Ovary (tissue), 10 donors: Measurements from ENCODE around the gene COL4A1. TPM values are rescaled to one million over a fixed set of nuclear protein-coding genes. Genes with fewer than 3 reads are reported as not detected.

Experiments
- DNase-seq, 5 donors: peaks; one replicate each; pipeline ENCODE4 v3.0.0-alpha.2; 2019 to 2020
- H3K27ac ChIP-seq, 2 donors: fragments of 200-600 bp; one replicate each; pipeline versions ENCODE4 v1.5.1 to v1.8.0; 2019 to 2022
- H3K27me3 ChIP-seq: fragments of 200-600 bp; one replicate; pipeline ENCODE4 v1.8.0; 2022
- H3K36me3 ChIP-seq: fragments of 200-600 bp; sonication (generic); one replicate; pipeline ENCODE4 v1.5.1; 2019
- H3K4me1 ChIP-seq: one replicate; pipeline ENCODE4 v1.8.1; 2013; ENCODE audit warnings: mild to moderate bottlenecking, moderate library complexity; ENCODE audit not compliant: insufficient read depth
- H3K4me3 ChIP-seq: fragments of 200-600 bp; sonication (generic); one replicate; pipeline ENCODE4 v1.5.1; 2017
- H3K9me3 ChIP-seq, 2 donors: fragments of 200-600 bp in 1 of 2; sonication (generic) in 1 of 2; one replicate each; pipeline versions ENCODE4 v1.5.1 to v1.8.1; 2013 to 2019; ENCODE audit warnings: mild to moderate bottlenecking in 1 of 2, moderate library complexity in 1 of 2
- EP300 ChIP-seq: sonication (generic); formaldehyde crosslinking; IDR thresholded peaks from one replicate; pipeline ENCODE4 v1.6.1; 2017; ENCODE audit warnings: antibody characterized with exemption
- POLR2A ChIP-seq: fragments of 450-650 bp; IDR thresholded peaks from one replicate; pipeline ENCODE4 v1.6.1; 2017; ENCODE audit warnings: antibody characterized with exemption, mild to moderate bottlenecking, moderate library complexity
- WGBS, 3 donors: extraction: QIAGEN DNeasy Blood & Tissue Kit in 1 of 3; methylation state at CpG; one replicate each; pipeline versions ENCODE4 v1.1.5 to v1.1.7; 2013 to 2017; 5-methylcytosine and 5-hydroxymethylcytosine counted together
- intact Hi-C, 4 donors: fragments of 100-400 bp; cut with DNase I; formaldehyde crosslinking; loops; one replicate each; pipeline versions ENCODE4 v1.11.0 to v1.15.1; 2022 to 2023
- long read RNA-seq, 3 donors: library from polyadenylated mRNA in 2 of 3; unstranded in 2 of 3; transcript quantifications; one replicate each; pipeline ENCODE4 v2.0.0 and lab custom pipeline, GENCODE V29; 2021 to 2026
- polyA plus RNA-seq, 2 donors: library from polyadenylated mRNA; stranded (reverse); fragments of 200-250 nt in 1 of 2; fragments of 350-450 nt in 1 of 2; fragmentation: Illumina TruSeq in 1 of 2; extraction: RNeasy Lipid Tissue Mini Kit (QIAGEN cat#74804) in 1 of 2; gene quantifications; one replicate each; pipeline ENCODE4 v1.2.3, GENCODE V29; 2013 to 2014
- total RNA-seq, 7 donors: library from RNA; depleted of rRNA in 2 of 7; stranded (reverse); fragments of >200 nt in 2 of 7; fragmentation: NEBNext Ultra II Directional in 3 of 7; extraction: Animal tissue kit (Norgen Biotek cat#: 25700) in 3 of 7; gene quantifications; one replicate each; pipeline versions ENCODE4 v1.1.0 to v1.2.4, GENCODE V29; 2016 to 2023
- TF ChIP-seq, protein P1 (sequence below), 3 donors: fragments of 450-650 bp in 2 of 3; fragments of 200-600 bp in 1 of 3; IDR thresholded peaks; one replicate each; pipeline versions ENCODE4 v1.5.1 to v1.8.0; 2016 to 2022; ENCODE audit warnings: antibody characterized with exemption in 3 of 3, mild to moderate bottlenecking in 1 of 3
- donor health status: DM: no; HTN: no; CAD: no; lungs with moderate emphysema.
- donor health status: DM: no; HTN: no; CAD: no.
- donor health status: Bipolar disorder and iron deficiency.
- donor health status: DM: yes; HTN: yes; CAD: no.
- donor health status: DM: no; HTN: no; CAD: no.
- donor health status: DM: yes; HTN: yes; CAD: no.

Gene COL4A1
- total RNA-seq (100 to 1,000 TPM in 3 of 7 donors, 10 to 100 TPM in 4; 42.3 to 106 (median 73.2) TPM), polyA plus RNA-seq (100 to 1,000 TPM in 1 of 2 donors, 10 to 100 TPM in 1; 87.5 to 421 TPM)
- long read RNA-seq, donor 1, full-length matches to known transcripts, result 1 of 41 reads
- long read RNA-seq, donor 1, partial matches to known transcripts, result 36 of 41 reads
- long read RNA-seq, donor 1, other reads (novel, unspliced or antisense), result 4 of 41 reads
- long read RNA-seq, donor 2, full-length matches to known transcripts, result 8 of 214 reads
- long read RNA-seq, donor 2, partial matches to known transcripts, result 206 of 214 reads
- long read RNA-seq, donor 2, other reads (novel, unspliced or antisense), result 0 of 214 reads
- long read RNA-seq, donor 3, full-length matches to known transcripts, result 42 of 129 reads
- long read RNA-seq, donor 3, partial matches to known transcripts, result 63 of 129 reads
- long read RNA-seq, donor 3, other reads (novel, unspliced or antisense), result 24 of 129 reads

DNA sequence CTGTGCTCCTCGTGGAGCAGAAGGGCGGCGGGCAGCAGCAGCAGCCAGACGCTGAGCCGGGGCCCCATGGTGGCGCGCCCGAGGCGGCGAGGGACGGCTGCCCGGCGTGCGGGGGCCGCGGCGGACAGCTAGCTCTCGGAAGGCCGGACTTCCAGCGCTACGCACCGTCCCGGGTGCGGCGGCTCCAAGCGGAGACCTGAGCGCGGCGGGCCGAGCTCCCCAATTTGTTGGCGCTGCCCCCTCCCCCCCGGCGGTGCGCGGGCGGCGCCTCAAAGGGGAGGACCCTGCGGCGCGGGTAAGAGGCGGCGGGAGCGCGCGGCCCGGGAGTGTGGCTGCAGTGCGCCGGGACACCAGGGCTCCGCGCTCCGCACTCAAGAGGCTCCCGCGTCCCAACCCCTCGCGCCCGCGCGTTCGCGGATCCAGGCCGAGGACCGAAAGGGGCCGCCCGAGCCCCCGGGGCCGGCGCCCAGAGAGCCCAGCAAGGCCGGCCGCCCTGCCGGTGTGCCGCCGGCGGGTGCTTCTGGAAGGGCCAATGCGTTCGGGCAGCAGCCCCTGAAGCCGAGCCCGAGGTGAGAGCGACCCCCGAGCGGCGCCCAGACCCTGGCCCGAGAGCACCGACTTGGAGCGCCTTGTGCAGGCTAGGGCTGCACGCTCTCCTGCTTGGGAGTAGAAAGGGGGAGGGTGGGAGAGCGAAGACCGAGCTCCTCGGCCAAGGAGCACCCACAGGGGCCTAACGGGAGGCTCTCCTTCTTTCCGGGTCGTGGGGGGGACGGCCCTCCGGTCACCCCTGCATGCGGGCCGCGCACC is at the start of gene COL4A1, which contains the start of gene COL4A2:
Gene COL4A1, minus strand, starts transcription at position 198 of the 807 bp plus-strand sequence. Its CDS starts 130 bp downstream, at position 68.
Gene COL4A2, plus strand, starts transcription at position 325 of the 807 bp plus-strand sequence. CDS start 620 bp downstream, outside the sequence.
- intact Hi-C loops, result loop anchor here (5.0 to 10.0 kb wide), 6 partner anchors 52 to 108 kb away; no protein-coding TSS in a partner anchor
- Histone ChIP-seq H3K4me1 (peaks cover 27% of the 10 kb centered on the region), H3K27ac (peak within 1 kb of the TSS; percentile 87 to 93), H3K9me3 (no peaks in the 10 kb centered on the region), H3K4me3 (peak within 1 kb of the TSS; percentile 85), H3K27me3 (no peaks in the 10 kb centered on the region), H3K36me3 (no peaks in the 10 kb centered on the region)
- DNase-seq, result peak; percentile 83 to 90 (median 89)
- WGBS, 3 donors, result 0 to 1% (median 0%) methylated on average over 27 to 91 of the region's 96 CpGs
- peak; percentile 93 for TF ChIP-seq POLR2A
- no peak for TF ChIP-seq EP300
- TF ChIP-seq, protein P1, sequence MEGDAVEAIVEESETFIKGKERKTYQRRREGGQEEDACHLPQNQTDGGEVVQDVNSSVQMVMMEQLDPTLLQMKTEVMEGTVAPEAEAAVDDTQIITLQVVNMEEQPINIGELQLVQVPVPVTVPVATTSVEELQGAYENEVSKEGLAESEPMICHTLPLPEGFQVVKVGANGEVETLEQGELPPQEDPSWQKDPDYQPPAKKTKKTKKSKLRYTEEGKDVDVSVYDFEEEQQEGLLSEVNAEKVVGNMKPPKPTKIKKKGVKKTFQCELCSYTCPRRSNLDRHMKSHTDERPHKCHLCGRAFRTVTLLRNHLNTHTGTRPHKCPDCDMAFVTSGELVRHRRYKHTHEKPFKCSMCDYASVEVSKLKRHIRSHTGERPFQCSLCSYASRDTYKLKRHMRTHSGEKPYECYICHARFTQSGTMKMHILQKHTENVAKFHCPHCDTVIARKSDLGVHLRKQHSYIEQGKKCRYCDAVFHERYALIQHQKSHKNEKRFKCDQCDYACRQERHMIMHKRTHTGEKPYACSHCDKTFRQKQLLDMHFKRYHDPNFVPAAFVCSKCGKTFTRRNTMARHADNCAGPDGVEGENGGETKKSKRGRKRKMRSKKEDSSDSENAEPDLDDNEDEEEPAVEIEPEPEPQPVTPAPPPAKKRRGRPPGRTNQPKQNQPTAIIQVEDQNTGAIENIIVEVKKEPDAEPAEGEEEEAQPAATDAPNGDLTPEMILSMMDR (IDR thresholded peaks at IDR 0.05), result peak in 2 of 3 donors; percentile 4 to 35

DNA sequence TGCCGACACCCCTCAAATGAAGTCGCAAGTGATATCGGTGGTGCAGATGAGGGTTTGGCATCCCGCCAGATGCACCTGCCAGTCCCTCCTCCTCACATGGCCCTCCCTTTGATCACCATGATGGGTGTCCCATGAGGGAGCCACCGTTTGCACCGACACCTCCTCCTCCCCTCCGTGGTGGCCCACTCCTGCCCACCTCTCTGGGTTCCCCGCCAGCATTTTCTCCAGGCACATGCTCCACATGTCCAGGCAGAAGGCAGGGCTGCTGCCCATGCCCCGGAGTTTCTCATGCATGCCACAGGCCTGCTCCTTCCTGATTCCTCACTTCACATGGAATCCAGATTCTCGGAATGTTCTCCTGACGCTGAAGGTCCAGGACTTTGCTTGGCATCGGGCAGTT is 49.4 kb upstream of the COL4A1 start:
- no peaks in the 10 kb centered on the region for H3K36me3 ChIP-seq
- DNase-seq, result no peak
- WGBS, 3 donors, result 69 to 83% (median 77%) methylated on average over 12 of the region's 12 CpGs
- intact Hi-C loops, result no loop called here
- H3K4me3 ChIP-seq, result no peak overlapping the region
- TF ChIP-seq, protein P1 (IDR thresholded peaks at IDR 0.05), result no peak
- TF ChIP-seq EP300 (no peak), POLR2A (no peak)
- H3K27me3 ChIP-seq, result no peaks in the 10 kb centered on the region
- no peak overlapping the region for H3K27ac ChIP-seq
- no peaks in the 10 kb centered on the region for H3K9me3 ChIP-seq
- peaks cover 9% of the 10 kb centered on the region for H3K4me1 ChIP-seq

- Histone ChIP-seq H3K27me3 (no peaks in the 10 kb centered on the region), H3K9me3 (no peaks in the 10 kb centered on the region), H3K4me1 (peaks cover 7% of the 10 kb centered on the region), H3K36me3 (no peaks in the 10 kb centered on the region), H3K27ac (no peak overlapping the region), H3K4me3 (no peak overlapping the region)
- no peak for DNase-seq
- intact Hi-C loops, result no loop called here
- TF ChIP-seq POLR2A (no peak), EP300 (no peak)
- TF ChIP-seq, protein P1 (IDR thresholded peaks at IDR 0.05), result no peak
- 87 to 88% (median 88%) methylated on average over 5 of the region's 5 CpGs for WGBS, 3 donors
These were observed 47.9 kb upstream of the COL4A1 start for GRCh38 chr13:110354715-110355473.

DNA sequence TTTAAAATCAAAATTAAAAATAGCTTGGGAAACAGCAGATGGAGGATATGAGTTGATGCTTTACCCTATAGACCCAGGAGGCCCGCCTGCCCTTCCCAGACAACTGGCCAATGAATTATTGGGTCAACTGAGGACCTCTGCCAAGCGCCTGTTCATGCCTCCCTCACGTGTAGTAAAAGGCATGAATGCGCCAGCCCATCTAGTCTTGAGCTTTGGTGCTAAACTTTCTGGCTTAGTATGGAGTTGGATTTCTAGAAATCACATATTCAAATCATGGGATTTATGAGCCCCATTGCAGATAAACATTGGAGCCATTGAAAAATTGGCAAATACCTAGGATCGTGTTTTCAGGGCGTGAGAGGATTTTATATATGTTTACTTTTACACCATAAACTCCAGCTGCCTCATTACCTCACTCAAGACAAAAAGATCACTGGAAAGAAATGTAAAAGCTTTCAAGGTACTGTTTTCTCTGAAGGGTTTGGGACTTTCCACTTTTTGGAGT is 47.2 kb upstream of the COL4A1 start:
- H3K9me3 ChIP-seq, result no peaks in the 10 kb centered on the region
- no peaks in the 10 kb centered on the region for H3K27me3 ChIP-seq
- no peak for DNase-seq
- no peaks in the 10 kb centered on the region for H3K36me3 ChIP-seq
- TF ChIP-seq EP300 (no peak), POLR2A (no peak)
- TF ChIP-seq, protein P1 (IDR thresholded peaks at IDR 0.05), result no peak
- H3K4me3 ChIP-seq, result no peak overlapping the region
- H3K27ac ChIP-seq, result no peak overlapping the region
- intact Hi-C loops, result no loop called here
- H3K4me1 ChIP-seq, result peaks cover 8% of the 10 kb centered on the region
- 81 to 90% (median 89%) methylated on average over 6 of the region's 6 CpGs for WGBS, 3 donors
